Stimulated activated effector memory CD8-positive, alpha-beta T cell treated with anti-CD3 and anti-CD28 coated beads, Interleukin-12 subunit alpha, Interleukin-12 subunit beta, amount 100 ng/mL, for 72 hours (primary cell): ENCODE measurements around the gene MACROD2.

Experiments used
- ATAC-seq: fragments of 150-1000 bp; cut with Tn5 transposase; 2 replicates; pipeline ENCODE4 v1.10.0; 2021
- DNase-seq, 2 donors: peaks; one replicate each; pipeline ENCODE4 v3.0.0; 2021 to 2022; ENCODE audit warnings: low spot score in 2 of 2
- H3K27ac Mint-ChIP-seq: one replicate; pipeline ENCODE4 v1.8.0; 2022; ENCODE audit warnings: mild to moderate bottlenecking, mixed read lengths
- H3K36me3 Mint-ChIP-seq: one replicate; pipeline ENCODE4 v1.8.0; 2022; ENCODE audit warnings: mild to moderate bottlenecking, mixed read lengths
- H3K4me1 Mint-ChIP-seq: one replicate; pipeline ENCODE4 v1.8.0; 2022; ENCODE audit warnings: mixed read lengths
- H3K4me3 Mint-ChIP-seq: one replicate; pipeline ENCODE4 v1.8.0; 2022; ENCODE audit warnings: mild to moderate bottlenecking, mixed read lengths
- H3K9me3 Mint-ChIP-seq: one replicate; pipeline ENCODE4 v1.8.0; 2022; ENCODE audit warnings: mixed read lengths

Gene MACROD2

GRCh38 chr20:14343491-14344065, 348.3 kb downstream of the MACROD2 start:
- Mint-ChIP-seq H3K4me1 (no peaks in the 10 kb centered on the region), H3K9me3 (peaks cover 10% of the 10 kb centered on the region), H3K4me3 (no peak overlapping the region), H3K36me3 (no peaks in the 10 kb centered on the region), H3K27ac (no peak overlapping the region)
- DNase-seq (no peak), ATAC-seq (no peak)

- DNase-seq (no peak), ATAC-seq (no peak)
- no peaks in the 10 kb centered on the region for H3K4me1 Mint-ChIP-seq
- H3K36me3 Mint-ChIP-seq = no peaks in the 10 kb centered on the region
- H3K4me3 Mint-ChIP-seq = no peak overlapping the region
- H3K27ac Mint-ChIP-seq = no peak overlapping the region
- peaks cover 10% of the 10 kb centered on the region for H3K9me3 Mint-ChIP-seq
These were observed 349.4 kb downstream of the MACROD2 start for GRCh38 chr20:14344746-14345145.

- Mint-ChIP-seq H3K4me1 (no peaks in the 10 kb centered on the region), H3K36me3 (no peaks in the 10 kb centered on the region), H3K4me3 (no peak overlapping the region), H3K27ac (no peak overlapping the region), H3K9me3 (peaks cover 6% of the 10 kb centered on the region)
- ATAC-seq (no peak), DNase-seq (no peak)
These were observed 360.5 kb downstream of the MACROD2 start for GRCh38 chr20:14355791-14356190.

GRCh38 chr20:14360416-14360815, 365.1 kb downstream of the MACROD2 start:
- DNase-seq (no peak), ATAC-seq (no peak)
- H3K4me3 Mint-ChIP-seq = no peak overlapping the region
- peaks cover 12% of the 10 kb centered on the region for H3K9me3 Mint-ChIP-seq
- H3K4me1 Mint-ChIP-seq = no peaks in the 10 kb centered on the region
- no peaks in the 10 kb centered on the region for H3K36me3 Mint-ChIP-seq
- H3K27ac Mint-ChIP-seq = no peak overlapping the region

GRCh38 chr20:14361509-14362345, 366.4 kb downstream of the MACROD2 start:
- no peaks in the 10 kb centered on the region for H3K36me3 Mint-ChIP-seq

GRCh38 chr20:14374196-14374595, 378.9 kb downstream of the MACROD2 start:
- H3K36me3 Mint-ChIP-seq = no peaks in the 10 kb centered on the region
- no peak for ATAC-seq
- H3K9me3 Mint-ChIP-seq = peaks cover 13% of the 10 kb centered on the region
- no peaks in the 10 kb centered on the region for H3K4me1 Mint-ChIP-seq
- DNase-seq = no peak
- no peak overlapping the region for H3K4me3 Mint-ChIP-seq
- no peak overlapping the region for H3K27ac Mint-ChIP-seq

More at GRCh38 chr20:14361509-14362345, 366.4 kb downstream of the MACROD2 start:
- H3K27ac Mint-ChIP-seq = no peak overlapping the region
- peaks cover 12% of the 10 kb centered on the region for H3K9me3 Mint-ChIP-seq
- DNase-seq (no peak), ATAC-seq (no peak)
- no peaks in the 10 kb centered on the region for H3K4me1 Mint-ChIP-seq
- no peak overlapping the region for H3K4me3 Mint-ChIP-seq

GRCh38 chr20:14375416-14375985, 380.2 kb downstream of the MACROD2 start:
- Mint-ChIP-seq H3K4me1 (no peaks in the 10 kb centered on the region), H3K27ac (no peak overlapping the region), H3K36me3 (no peaks in the 10 kb centered on the region), H3K9me3 (peaks cover 13% of the 10 kb centered on the region), H3K4me3 (no peak overlapping the region)
- DNase-seq (no peak), ATAC-seq (no peak)

GRCh38 chr20:14378326-14378725, 383.0 kb downstream of the MACROD2 start:
- DNase-seq (no peak), ATAC-seq (no peak)
- Mint-ChIP-seq H3K36me3 (no peaks in the 10 kb centered on the region), H3K4me1 (no peaks in the 10 kb centered on the region), H3K4me3 (no peak overlapping the region), H3K27ac (no peak overlapping the region), H3K9me3 (peaks cover 10% of the 10 kb centered on the region)

- H3K36me3 Mint-ChIP-seq = no peaks in the 10 kb centered on the region
- no peak overlapping the region for H3K27ac Mint-ChIP-seq
- no peak overlapping the region for H3K4me3 Mint-ChIP-seq
- peaks cover 13% of the 10 kb centered on the region for H3K9me3 Mint-ChIP-seq
- H3K4me1 Mint-ChIP-seq = no peaks in the 10 kb centered on the region
- no peak for DNase-seq
- no peak for ATAC-seq
These were observed 388.0 kb downstream of the MACROD2 start for GRCh38 chr20:14383335-14383734.

- no peaks in the 10 kb centered on the region for H3K36me3 Mint-ChIP-seq
- H3K4me3 Mint-ChIP-seq = no peak overlapping the region
- peaks cover 10% of the 10 kb centered on the region for H3K9me3 Mint-ChIP-seq
- DNase-seq (no peak), ATAC-seq (no peak)
- no peak overlapping the region for H3K27ac Mint-ChIP-seq
- H3K4me1 Mint-ChIP-seq = no peaks in the 10 kb centered on the region
These were observed 389.3 kb downstream of the MACROD2 start for GRCh38 chr20:14384416-14385175.

GRCh38 chr20:14385176-14385740, 389.9 kb downstream of the MACROD2 start:
- no peaks in the 10 kb centered on the region for H3K4me1 Mint-ChIP-seq
- no peak overlapping the region for H3K4me3 Mint-ChIP-seq
- ATAC-seq = no peak
- H3K27ac Mint-ChIP-seq = no peak overlapping the region
- H3K9me3 Mint-ChIP-seq = peaks cover 10% of the 10 kb centered on the region
- no peaks in the 10 kb centered on the region for H3K36me3 Mint-ChIP-seq
- no peak for DNase-seq

- DNase-seq (no peak), ATAC-seq (no peak)
- H3K36me3 Mint-ChIP-seq = no peaks in the 10 kb centered on the region
- H3K4me1 Mint-ChIP-seq = no peaks in the 10 kb centered on the region
- peaks cover 10% of the 10 kb centered on the region for H3K9me3 Mint-ChIP-seq
- no peak overlapping the region for H3K4me3 Mint-ChIP-seq
- H3K27ac Mint-ChIP-seq = no peak overlapping the region
These were observed 391.4 kb downstream of the MACROD2 start for GRCh38 chr20:14386726-14387125.

- no peak overlapping the region for H3K4me3 Mint-ChIP-seq
- H3K27ac Mint-ChIP-seq = no peak overlapping the region
- DNase-seq = no peak
- H3K36me3 Mint-ChIP-seq = no peaks in the 10 kb centered on the region
- H3K9me3 Mint-ChIP-seq = peaks cover 24% of the 10 kb centered on the region
- no peak for ATAC-seq
- H3K4me1 Mint-ChIP-seq = no peaks in the 10 kb centered on the region
These were observed 406.3 kb downstream of the MACROD2 start for GRCh38 chr20:14401479-14402138.

GRCh38 chr20:14404515-14404914, 409.2 kb downstream of the MACROD2 start:
- Mint-ChIP-seq H3K4me1 (no peaks in the 10 kb centered on the region), H3K36me3 (no peaks in the 10 kb centered on the region), H3K4me3 (no peak overlapping the region), H3K27ac (no peak overlapping the region), H3K9me3 (peaks cover 21% of the 10 kb centered on the region)
- DNase-seq (no peak), ATAC-seq (no peak)

- Mint-ChIP-seq H3K36me3 (no peaks in the 10 kb centered on the region), H3K4me3 (no peak overlapping the region), H3K27ac (no peak overlapping the region), H3K4me1 (no peaks in the 10 kb centered on the region), H3K9me3 (peaks cover 15% of the 10 kb centered on the region)
- no peak for ATAC-seq
- no peak for DNase-seq
These were observed 411.2 kb downstream of the MACROD2 start for GRCh38 chr20:14406495-14406894.
